HG03066 (cell line): ENCODE measurements around the gene GIT1.
"Not testable (repeated sequence)": the region's sequence is repeated elsewhere in the genome, so short reads cannot be mapped to it uniquely, and the experiment has no call there.

Experiments
- ATAC-seq: cut with Tn5 transposase; IDR thresholded peaks from one replicate; pipeline ENCODE4 v1.9.1; 2021; ENCODE audit warnings: low read depth; ENCODE audit not compliant: unreplicated experiment

Gene GIT1

DNA sequence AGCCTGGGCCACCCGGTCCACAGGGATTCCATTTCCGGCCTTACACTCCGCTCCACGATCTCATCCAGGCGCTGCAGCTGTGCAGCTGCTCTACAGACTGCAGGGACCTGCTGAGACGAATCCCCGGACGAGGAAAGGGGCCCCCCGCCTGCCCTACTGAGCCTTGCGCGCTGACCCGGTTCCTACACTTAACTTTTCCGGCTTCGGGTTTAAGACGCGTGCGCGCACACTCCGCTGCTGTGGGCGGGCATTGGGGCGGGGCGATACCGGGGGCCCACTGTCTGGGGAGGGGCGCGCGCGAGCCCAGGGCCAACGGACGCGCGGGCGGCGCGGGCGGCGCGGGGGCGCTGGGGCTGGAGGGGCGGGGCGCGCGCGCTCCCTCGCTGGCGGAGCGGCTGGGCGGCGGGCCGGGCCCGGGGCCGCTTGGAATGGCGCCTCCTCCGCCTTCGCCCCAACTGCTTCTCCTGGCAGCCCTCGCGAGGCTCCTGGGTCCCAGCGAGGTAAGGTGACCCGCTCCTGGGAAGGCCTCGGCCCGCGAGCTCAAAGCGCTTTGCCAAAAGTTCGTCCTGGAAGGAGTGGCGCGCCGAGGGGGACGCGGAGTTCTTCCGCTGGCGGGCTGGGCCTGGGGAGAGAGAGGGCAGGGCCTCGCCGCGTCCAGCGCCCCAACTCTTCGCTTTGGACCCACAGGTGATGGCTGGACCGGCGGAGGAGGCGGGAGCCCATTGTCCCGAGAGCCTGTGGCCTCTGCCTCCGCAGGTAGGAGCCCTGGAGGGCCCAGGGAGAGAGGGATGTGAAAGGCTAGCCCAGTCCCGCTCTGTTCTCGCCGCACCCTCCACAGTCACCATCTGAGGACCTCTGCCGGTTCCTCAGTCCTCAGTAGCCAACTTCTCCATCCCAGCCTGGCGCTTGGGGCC is 20.9 kb downstream of the GIT1 start, which contains the start of gene TP53I13:
TSS of gene TP53I13 (plus strand) at position 371 of the 914 bp plus-strand sequence. CDS start at position 429, 58 bp downstream.
- ATAC-seq, result peak; percentile 37

GRCh38 chr17:29567554-29568330 is 21.7 kb downstream of the GIT1 start:
- peak; percentile 45 for ATAC-seq

DNA sequence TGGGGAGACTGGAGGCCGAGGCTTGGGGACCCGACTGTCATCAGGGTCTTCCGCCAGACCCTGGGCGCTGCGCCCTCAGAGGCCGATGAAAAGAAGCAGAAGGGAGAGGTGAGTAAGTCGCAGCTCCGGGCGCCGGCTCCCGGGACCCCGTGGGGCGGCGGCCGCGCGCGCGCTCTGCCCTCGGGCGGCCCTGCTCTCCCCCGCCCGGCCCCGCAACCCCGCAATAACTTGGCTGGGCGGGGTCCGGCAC is 22.2 kb downstream of the GIT1 start:
- no peak for ATAC-seq

GRCh38 chr17:29566473-29567303 is 22.8 kb downstream of the GIT1 start, which contains the start of gene ABHD15:
Gene ABHD15 (minus strand): TSS chr17:29567037. CDS start chr17:29566966, 71 bp downstream.
- no peak for ATAC-seq

DNA sequence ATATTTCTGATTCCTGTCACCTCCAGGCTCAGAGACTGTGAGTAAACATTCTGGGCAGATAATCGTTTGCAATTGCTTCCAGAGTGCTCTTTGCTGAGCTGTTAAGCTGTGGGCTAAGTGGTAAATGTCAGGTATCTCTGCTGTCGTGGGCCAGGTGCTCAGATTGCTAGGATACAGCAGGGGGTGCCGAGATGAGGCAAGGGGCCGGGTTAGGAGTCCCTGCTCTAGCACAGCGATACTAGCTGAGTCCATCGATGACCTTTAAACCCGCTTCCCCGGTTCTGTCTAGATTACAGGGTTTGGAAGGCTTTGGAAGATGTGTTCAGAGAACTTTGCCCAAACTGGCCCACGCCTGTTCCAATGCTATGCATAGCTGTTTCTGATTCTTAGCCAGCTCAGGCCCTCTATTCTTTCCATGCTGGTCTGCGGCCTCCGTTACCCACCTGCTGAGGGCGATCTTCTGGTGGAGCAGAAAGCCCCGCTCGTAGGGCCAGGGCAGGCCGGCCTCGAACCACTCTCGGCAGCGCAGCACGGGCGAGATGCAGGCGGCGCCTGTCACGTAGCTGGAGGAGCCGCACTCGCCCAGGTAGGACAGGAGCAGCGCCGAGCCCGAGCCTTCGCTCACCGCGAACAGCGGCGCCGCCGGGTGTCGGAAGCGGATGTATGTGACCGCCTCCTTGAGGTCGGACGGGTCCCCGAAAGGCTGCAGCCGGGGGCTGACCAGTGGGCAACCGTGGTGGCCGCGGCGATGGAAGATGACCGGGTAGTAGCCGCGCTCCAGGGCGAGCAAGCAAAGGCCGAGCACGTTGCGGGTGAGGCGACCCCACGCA is 23.6 kb downstream of the GIT1 start:
- no peak for ATAC-seq

GRCh38 chr17:29563816-29564215 is 25.6 kb downstream of the GIT1 start:
- no peak for ATAC-seq

- ATAC-seq, result no peak
Measured at GRCh38 chr17:29562615-29563014, 26.8 kb downstream of the GIT1 start.

GRCh38 chr17:29561554-29562517 is 27.6 kb downstream of the GIT1 start:
- no peak for ATAC-seq

GRCh38 chr17:29560316-29560715 is 29.1 kb downstream of the GIT1 start:
- no peak for ATAC-seq

DNA sequence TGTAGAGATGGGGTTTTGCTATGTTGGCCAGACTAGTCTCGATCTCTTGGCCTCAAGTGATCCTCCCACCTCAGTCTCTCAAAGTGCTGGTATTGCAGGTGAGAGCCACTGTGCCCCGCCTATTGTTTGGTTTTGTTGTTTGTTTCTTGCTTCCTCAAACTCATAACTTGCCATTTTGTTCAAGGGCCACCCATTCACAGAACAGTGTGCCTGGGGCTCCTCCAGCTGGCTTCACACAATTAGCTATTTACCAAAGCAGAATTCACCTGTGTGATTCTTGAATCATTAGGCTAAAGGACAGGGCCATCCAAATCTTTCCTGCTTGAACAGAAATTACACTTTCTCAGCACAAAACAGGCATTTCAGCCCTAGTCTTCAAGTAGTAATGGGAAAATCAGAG is 29.8 kb downstream of the GIT1 start:
- ATAC-seq, result no peak

DNA sequence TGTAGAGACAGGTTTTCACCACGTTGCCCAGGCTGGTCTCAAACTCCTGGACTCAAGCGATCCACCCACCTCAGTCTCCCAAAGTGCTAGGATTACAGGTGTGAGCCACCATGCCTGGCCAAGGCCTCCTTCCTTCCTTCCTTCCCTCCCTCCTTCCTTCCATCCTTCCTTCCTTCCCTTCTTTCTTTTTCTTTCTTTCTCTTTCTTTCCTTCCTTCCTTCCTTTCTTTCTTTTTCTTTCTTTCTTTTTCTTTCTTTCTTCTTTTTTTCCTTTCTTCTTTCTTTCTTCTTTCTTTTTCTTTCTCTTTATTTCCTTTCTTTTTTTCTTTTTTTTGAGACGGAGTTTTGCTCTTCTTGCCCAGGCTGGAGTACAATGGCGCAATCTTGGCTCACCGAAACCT is 31.3 kb downstream of the GIT1 start:
- ATAC-seq, result not testable (repeated sequence)

DNA sequence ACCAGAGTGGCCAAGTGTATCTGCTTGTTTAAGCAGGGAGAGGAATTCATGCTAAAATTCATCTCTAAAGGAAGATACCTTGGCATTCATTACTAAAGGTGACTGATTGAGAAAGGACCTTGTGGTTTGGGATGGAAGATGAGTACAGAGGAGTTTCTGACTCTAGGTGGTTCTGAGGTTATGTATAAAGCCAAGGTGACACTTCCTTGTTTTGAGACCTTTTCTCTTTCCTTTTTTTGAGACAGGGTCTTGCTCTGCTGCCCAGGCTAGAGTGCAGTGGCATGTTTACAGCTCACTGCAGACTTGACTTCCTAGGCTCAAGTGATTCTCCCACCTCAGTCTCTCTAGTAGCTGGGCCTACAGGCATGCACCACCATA is 31.7 kb downstream of the GIT1 start:
- ATAC-seq, result no peak

GRCh38 chr17:29557085-29557738 is 32.2 kb downstream of the GIT1 start:
- ATAC-seq, result no peak

GRCh38 chr17:29555840-29556239 is 33.6 kb downstream of the GIT1 start:
- ATAC-seq, result no peak

- ATAC-seq, result no peak
Measured at GRCh38 chr17:29549177-29549923, 40.1 kb downstream of the GIT1 start.

DNA sequence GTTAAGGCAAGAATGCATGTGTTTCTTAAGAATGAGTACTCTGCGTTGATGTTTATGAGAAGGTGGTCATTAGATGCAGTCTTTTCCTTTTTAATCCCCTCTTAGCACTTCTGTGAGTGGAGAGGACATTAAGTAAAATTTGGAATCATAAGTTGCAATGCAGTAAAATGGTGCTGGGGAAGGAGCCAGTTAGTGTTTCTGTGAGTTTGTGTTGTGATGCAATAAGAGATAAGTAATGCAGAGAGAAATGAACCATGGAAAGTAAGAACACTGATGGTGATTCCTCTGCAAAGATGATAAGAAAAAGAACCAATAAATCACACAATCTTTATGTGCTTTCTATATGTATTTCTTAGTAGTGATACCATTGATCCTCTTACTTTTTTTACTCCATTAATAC is 42.6 kb downstream of the GIT1 start:
- ATAC-seq, result no peak

- no peak for ATAC-seq
Measured at GRCh38 chr17:29546085-29546484, 43.4 kb downstream of the GIT1 start.

GRCh38 chr17:29544066-29544465 is 45.4 kb downstream of the GIT1 start:
- no peak for ATAC-seq
